ENCODE data around the gene FAM180A.

Gene FAM180A

DNA sequence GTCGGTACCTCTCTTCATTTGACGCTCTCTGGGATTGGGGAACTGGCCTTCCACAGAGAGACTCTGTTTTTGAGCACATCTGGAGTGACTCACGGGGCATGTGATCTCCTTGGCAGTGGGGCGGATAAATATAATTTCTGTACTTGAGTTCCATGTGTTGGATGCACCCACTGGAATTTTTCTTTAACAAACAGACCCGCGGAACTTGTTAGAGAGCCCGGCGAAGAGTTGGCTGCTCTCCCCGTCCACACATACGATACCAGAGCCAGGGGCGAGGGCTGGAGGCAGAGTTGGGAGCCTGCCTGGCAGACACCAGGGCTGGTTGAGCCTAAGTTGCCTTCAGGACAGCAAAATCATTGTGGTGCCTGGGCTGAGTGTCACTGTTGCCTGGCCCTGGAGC, at the start of gene FAM180A:
Gene FAM180A (minus strand): TSS at position 44 of the 400 bp plus-strand sequence. CDS start 233 bp downstream, outside the sequence.
- DNase-seq: no peak
- Mint-ChIP-seq H3K27ac (no peak within 1 kb of the TSS), H3K9me3 (no peaks in the 10 kb centered on the region), H3K4me3 (no peak within 1 kb of the TSS), H3K4me1 (no peaks in the 10 kb centered on the region), H3K36me3 (no peaks in the 10 kb centered on the region), H3K27me3 (peaks cover 8 to 9% of the 10 kb centered on the region in 2 donors)
- ATAC-seq (replicated peaks): no peak

GRCh38 chr7:135798095-135798494, 49.5 kb upstream of the FAM180A start:
- ATAC-seq (replicated peaks): no peak
- no peak for DNase-seq
- H3K27ac Mint-ChIP-seq: no peak overlapping the region
- H3K9me3 Mint-ChIP-seq: no peaks in the 10 kb centered on the region
- no peak overlapping the region for H3K4me3 Mint-ChIP-seq
- peaks cover 4 to 11% of the 10 kb centered on the region in 2 donors for H3K4me1 Mint-ChIP-seq
- H3K27me3 Mint-ChIP-seq: peaks cover 29% of the 10 kb centered on the region in 2 donors
- no peaks in the 10 kb centered on the region for H3K36me3 Mint-ChIP-seq

DNA sequence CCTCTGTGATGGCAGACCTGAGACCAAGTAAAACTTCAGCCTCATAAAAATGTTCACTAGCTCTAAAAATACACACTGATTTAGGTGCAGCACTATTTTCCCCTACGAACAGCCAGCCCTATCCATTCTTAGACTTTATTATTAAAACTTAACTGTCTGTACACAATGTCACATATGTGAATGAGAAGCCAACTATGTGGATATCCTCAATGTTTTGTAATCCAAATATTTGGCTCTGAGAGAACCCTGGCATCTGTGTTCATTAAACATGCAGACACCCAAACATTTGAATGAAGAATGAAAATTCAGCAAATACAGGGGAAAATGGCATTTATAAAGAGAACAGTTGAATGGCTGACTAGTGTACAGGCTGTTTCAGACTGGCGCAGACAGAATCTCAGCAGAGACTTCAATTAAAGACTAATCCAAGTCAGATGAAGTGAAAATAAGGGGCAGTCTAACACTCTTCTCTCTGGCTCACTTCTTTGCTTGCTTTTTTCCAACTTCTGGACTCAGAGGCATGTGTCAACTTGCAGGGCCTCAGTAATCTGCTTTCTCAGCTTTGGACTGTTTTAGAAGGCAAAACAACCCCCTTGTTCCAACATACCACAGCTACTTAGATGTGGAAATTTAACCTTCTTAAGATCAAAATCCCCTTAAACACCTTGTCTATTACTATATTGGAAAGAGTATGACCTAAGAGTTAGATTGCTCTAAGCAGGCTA, 47.4 kb upstream of the FAM180A start:
- Mint-ChIP-seq H3K4me1 (peaks cover under 1 to 1% of the 10 kb centered on the region in 2 donors), H3K27me3 (peaks cover 23 to 29% of the 10 kb centered on the region in 2 donors), H3K36me3 (no peaks in the 10 kb centered on the region), H3K4me3 (no peak overlapping the region), H3K27ac (no peak overlapping the region), H3K9me3 (no peaks in the 10 kb centered on the region)
- no peak for DNase-seq
- ATAC-seq (replicated peaks): no peak

DNA sequence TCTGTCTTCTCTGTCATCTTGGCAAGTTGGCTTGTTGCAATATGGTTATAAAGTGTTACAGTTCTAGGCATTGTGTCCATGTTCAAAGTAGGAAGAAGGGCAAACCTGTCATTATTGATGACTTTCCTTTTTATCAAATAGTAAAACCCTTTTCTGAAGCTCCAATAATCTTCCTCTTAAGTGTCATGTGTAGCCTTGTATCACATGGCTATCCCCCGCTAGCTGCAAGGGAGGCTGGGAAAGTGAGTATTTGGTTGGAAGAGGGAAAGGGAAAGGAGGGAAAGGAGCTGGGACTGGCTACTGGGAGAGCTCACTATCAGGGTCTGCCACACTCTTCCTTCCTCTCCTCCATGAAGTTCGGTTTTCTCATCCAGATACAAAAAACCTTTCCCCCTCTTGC, 45.2 kb upstream of the FAM180A start:
- H3K4me1 Mint-ChIP-seq: no peaks in the 10 kb centered on the region
- no peak for ATAC-seq (replicated peaks)
- no peak overlapping the region for H3K27ac Mint-ChIP-seq
- DNase-seq: no peak
- no peaks in the 10 kb centered on the region for H3K36me3 Mint-ChIP-seq
- no peak overlapping the region for H3K4me3 Mint-ChIP-seq
- peaks cover 8 to 15% of the 10 kb centered on the region in 2 donors for H3K27me3 Mint-ChIP-seq
- no peaks in the 10 kb centered on the region for H3K9me3 Mint-ChIP-seq

GRCh38 chr7:135792866-135793265, 44.3 kb upstream of the FAM180A start:
- ATAC-seq (replicated peaks) (no peak), DNase-seq (no peak)
- H3K27me3 Mint-ChIP-seq: peaks cover 6 to 12% of the 10 kb centered on the region in 2 donors
- H3K36me3 Mint-ChIP-seq: no peaks in the 10 kb centered on the region
- H3K4me3 Mint-ChIP-seq: no peak overlapping the region
- H3K4me1 Mint-ChIP-seq: no peaks in the 10 kb centered on the region
- H3K9me3 Mint-ChIP-seq: no peaks in the 10 kb centered on the region
- H3K27ac Mint-ChIP-seq: no peak overlapping the region

- Mint-ChIP-seq H3K4me1 (no peaks in the 10 kb centered on the region), H3K9me3 (no peaks in the 10 kb centered on the region), H3K36me3 (no peaks in the 10 kb centered on the region), H3K27me3 (peaks cover 6 to 12% of the 10 kb centered on the region in 2 donors), H3K4me3 (no peak overlapping the region), H3K27ac (no peak overlapping the region)
- no peak for DNase-seq
- no peak for ATAC-seq (replicated peaks)
Measured at GRCh38 chr7:135792363-135792668, 43.7 kb upstream of the FAM180A start.

GRCh38 chr7:135791543-135792362, 43.1 kb upstream of the FAM180A start:
- ATAC-seq (replicated peaks): no peak
- Mint-ChIP-seq H3K27ac (no peak overlapping the region), H3K4me3 (no peak overlapping the region), H3K9me3 (no peaks in the 10 kb centered on the region), H3K4me1 (no peaks in the 10 kb centered on the region), H3K27me3 (peaks cover 6 to 12% of the 10 kb centered on the region in 2 donors), H3K36me3 (no peaks in the 10 kb centered on the region)
- DNase-seq: no peak

- Mint-ChIP-seq H3K9me3 (no peaks in the 10 kb centered on the region), H3K36me3 (no peaks in the 10 kb centered on the region), H3K27ac (no peak overlapping the region), H3K4me1 (no peaks in the 10 kb centered on the region), H3K27me3 (peaks cover 10 to 12% of the 10 kb centered on the region in 2 donors), H3K4me3 (no peak overlapping the region)
- ATAC-seq (replicated peaks): no peak
- DNase-seq: no peak
Measured at GRCh38 chr7:135790371-135790977, 41.9 kb upstream of the FAM180A start.

DNA sequence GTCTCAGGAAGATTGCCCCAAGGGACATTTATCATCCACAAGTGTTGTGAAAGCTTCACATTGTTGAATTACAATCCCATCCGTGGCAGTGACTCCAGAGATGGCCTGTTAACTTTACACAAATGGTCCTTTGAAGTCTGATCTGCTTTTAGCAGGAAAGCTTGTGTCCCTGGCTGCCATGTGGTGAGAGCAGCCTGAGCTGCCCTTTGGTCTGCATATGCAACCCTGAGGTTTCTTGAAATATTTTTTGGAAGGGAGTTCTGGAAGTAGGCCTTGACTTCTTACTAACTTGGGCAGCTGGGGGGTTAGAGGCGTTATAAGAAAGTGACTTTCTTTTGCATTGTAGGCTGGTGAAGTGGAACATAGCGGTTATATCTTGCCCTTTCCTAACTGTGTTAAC, 41.3 kb upstream of the FAM180A start:
- DNase-seq (no peak), ATAC-seq (replicated peaks) (no peak)
- H3K4me1 Mint-ChIP-seq: no peaks in the 10 kb centered on the region
- H3K27me3 Mint-ChIP-seq: peaks cover 12% of the 10 kb centered on the region in 2 donors
- no peaks in the 10 kb centered on the region for H3K9me3 Mint-ChIP-seq
- H3K27ac Mint-ChIP-seq: no peak overlapping the region
- H3K36me3 Mint-ChIP-seq: no peaks in the 10 kb centered on the region
- no peak overlapping the region for H3K4me3 Mint-ChIP-seq

GRCh38 chr7:135789431-135789830, 40.8 kb upstream of the FAM180A start:
- H3K4me3 Mint-ChIP-seq: no peak overlapping the region
- H3K27me3 Mint-ChIP-seq: peaks cover 12 to 15% of the 10 kb centered on the region in 2 donors
- no peak for ATAC-seq (replicated peaks)
- no peaks in the 10 kb centered on the region for H3K4me1 Mint-ChIP-seq
- no peaks in the 10 kb centered on the region for H3K9me3 Mint-ChIP-seq
- no peak overlapping the region for H3K27ac Mint-ChIP-seq
- H3K36me3 Mint-ChIP-seq: no peaks in the 10 kb centered on the region
- DNase-seq: no peak

DNA sequence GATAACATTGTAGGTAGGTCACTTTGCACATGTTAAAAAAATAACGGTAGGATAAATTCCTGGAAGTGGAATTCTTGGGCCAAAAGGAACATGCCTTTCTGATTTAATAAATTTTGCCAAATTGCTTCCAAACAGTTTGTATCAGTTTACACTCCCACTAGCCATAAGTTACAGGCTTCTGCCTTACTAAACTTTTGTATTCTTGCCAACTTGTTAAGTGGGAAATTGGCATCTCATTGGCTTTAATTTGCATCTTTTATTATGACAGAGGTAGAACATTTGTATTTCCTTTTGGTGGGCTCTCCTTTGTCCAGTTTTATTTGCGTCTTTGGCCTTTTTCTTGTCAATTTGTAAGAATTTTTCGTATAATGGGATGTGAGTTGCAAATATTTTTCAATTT, 38.3 kb upstream of the FAM180A start:
- Mint-ChIP-seq H3K9me3 (no peaks in the 10 kb centered on the region), H3K36me3 (no peaks in the 10 kb centered on the region), H3K27ac (no peak overlapping the region), H3K4me1 (peaks cover 0 to 2% of the 10 kb centered on the region in 2 donors), H3K4me3 (no peak overlapping the region), H3K27me3 (peaks cover 5 to 9% of the 10 kb centered on the region in 2 donors)
- DNase-seq (no peak), ATAC-seq (replicated peaks) (no peak)

DNA sequence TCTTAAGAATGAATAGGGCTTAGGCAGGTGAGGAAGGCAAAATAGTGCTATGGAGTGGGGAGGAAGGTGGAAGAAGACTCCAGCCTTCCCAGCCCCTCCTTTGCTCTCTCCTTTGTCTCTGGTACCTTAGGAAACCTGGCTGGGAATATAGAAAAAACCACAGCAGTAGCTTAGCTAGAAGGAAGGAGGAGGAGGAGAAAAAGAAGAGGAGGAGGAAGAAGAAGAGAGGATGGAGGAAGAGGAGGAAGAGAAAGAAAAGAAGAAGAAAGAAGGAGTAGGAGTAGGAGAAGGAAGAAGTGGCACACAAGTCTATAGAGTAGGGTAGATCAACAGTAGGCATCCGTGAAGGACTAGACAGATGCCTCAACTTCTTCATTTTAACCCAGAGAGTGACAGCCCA, 36.5 kb upstream of the FAM180A start:
- no peak overlapping the region for H3K4me3 Mint-ChIP-seq
- no peak overlapping the region for H3K27ac Mint-ChIP-seq
- ATAC-seq (replicated peaks) (no peak), DNase-seq (no peak)
- H3K36me3 Mint-ChIP-seq: no peaks in the 10 kb centered on the region
- no peaks in the 10 kb centered on the region for H3K9me3 Mint-ChIP-seq
- H3K27me3 Mint-ChIP-seq: peaks cover 5 to 9% of the 10 kb centered on the region in 2 donors
- H3K4me1 Mint-ChIP-seq: peaks cover 0 to 2% of the 10 kb centered on the region in 2 donors

DNA sequence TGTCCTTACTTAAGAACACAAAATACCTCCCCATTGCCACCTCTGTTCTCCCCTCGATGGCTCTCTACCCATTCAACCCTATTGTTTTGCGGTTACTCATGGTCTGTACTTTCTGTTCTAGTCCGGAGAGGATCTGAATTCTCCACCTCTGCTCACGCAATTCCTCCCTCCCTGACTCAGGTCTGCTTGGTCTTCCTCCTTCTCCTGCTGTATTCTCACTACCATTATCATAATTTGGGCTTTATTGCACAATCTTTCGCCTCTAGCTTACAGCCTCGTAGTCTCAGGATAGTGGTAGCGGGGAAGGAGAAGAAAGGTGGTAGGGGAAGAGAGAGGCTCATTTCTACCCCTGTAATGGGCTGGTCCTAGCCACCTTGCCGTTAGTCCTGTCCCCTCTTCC, 35.4 kb upstream of the FAM180A start:
- DNase-seq (no peak), ATAC-seq (replicated peaks) (no peak)
- Mint-ChIP-seq H3K4me1 (peaks cover 0 to 2% of the 10 kb centered on the region in 2 donors), H3K4me3 (no peak overlapping the region), H3K27me3 (peaks cover 5 to 9% of the 10 kb centered on the region in 2 donors), H3K36me3 (no peaks in the 10 kb centered on the region), H3K27ac (no peak overlapping the region), H3K9me3 (no peaks in the 10 kb centered on the region)

GRCh38 chr7:135782801-135783200, 34.2 kb upstream of the FAM180A start:
- H3K27ac Mint-ChIP-seq: no peak overlapping the region
- H3K27me3 Mint-ChIP-seq: peaks cover 16 to 17% of the 10 kb centered on the region in 2 donors
- H3K4me3 Mint-ChIP-seq: no peak overlapping the region
- no peaks in the 10 kb centered on the region for H3K36me3 Mint-ChIP-seq
- DNase-seq: no peak
- H3K4me1 Mint-ChIP-seq: peaks cover 0 to 2% of the 10 kb centered on the region in 2 donors
- peaks cover 4 to 9% of the 10 kb centered on the region in 2 donors for H3K9me3 Mint-ChIP-seq
- no peak for ATAC-seq (replicated peaks)

All from stimulated activated naive B cell treated with anti-CD40 and anti-IgM and Interleukin-4, amounts not matched to agents 10 μg/mL and 1 μg/mL and 100 μg/mL, for 72 hours (primary cell).